Activated T-cell treated with anti-CD3 and anti-CD28 coated beads for 1 hour (primary cell): Measurements from ENCODE around the gene NLGN1.
"Not testable (repeated sequence)": the region's sequence is repeated elsewhere in the genome, so short reads cannot be mapped to it uniquely, and the experiment has no call there.

Experiments
- DNase-seq: peaks from one replicate; pipeline ENCODE4 v3.0.0-alpha.2; 2020; ENCODE audit warnings: low read depth

The NLGN1 gene

GRCh38 chr3:174220775-174221554 lies 823.4 kb downstream of the NLGN1 start:
- DNase-seq = no peak

GRCh38 chr3:174223042-174223441 lies 825.5 kb downstream of the NLGN1 start:
- DNase-seq = no peak

DNA sequence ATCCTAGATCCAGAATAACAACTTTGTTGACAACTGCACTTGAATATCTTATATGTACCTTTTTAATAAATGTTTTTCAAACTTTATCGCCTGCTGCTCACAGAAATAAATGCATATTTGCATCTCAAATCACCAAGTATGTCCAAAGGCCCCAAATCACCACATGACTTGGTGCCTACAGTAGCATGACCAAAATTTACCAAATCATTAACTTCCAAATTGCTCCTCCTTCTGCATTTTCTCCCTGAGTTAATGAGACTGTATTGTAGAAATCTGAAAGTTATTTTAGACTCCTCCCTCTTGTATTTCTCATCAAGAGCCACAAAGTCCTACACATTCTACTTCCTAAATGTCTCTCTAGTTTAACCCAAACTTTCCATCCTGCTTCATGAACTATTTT lies 826.1 kb downstream of the NLGN1 start:
- DNase-seq = no peak

- DNase-seq = no peak
Observed at GRCh38 chr3:174229916-174230315, 832.4 kb downstream of the NLGN1 start.

GRCh38 chr3:174232028-174232657 lies 834.6 kb downstream of the NLGN1 start:
- not testable (repeated sequence) for DNase-seq

DNA sequence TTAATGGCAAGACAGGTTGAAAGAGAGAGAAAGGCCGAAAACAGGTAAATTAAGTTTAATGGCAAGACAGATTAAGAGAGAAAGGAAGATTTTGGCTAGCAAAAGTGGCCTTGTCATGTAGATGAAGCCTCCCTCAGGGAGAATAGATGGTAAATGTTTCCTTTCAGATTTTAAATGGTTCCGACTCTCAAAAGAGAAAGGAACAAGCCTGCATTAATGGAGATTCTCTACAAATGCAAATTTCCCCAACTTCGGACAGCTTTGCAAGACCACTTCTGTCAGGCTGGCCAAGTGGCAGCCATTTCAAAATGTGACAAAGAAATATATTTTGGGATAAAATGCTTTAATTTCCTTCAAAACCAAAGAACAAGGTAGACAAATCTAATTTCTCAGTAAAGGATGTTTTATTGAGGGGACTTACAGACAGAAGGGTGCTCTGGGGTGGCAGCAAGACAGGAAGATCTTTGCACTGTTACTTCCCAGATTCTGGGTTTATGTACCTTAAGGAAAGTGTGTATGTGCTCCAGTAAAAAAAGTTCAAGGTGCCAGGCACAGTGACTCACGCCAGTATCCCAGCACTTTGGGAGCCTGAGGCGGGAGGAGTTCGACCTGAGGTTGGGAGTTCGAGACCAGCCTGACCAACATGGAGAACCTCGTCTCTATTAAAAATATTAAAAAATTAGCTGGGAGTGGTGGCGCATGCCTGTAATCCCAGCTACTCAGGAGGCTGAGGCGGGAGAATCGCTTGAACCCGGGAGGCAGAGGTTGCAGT lies 835.3 kb downstream of the NLGN1 start:
- no peak for DNase-seq

DNA sequence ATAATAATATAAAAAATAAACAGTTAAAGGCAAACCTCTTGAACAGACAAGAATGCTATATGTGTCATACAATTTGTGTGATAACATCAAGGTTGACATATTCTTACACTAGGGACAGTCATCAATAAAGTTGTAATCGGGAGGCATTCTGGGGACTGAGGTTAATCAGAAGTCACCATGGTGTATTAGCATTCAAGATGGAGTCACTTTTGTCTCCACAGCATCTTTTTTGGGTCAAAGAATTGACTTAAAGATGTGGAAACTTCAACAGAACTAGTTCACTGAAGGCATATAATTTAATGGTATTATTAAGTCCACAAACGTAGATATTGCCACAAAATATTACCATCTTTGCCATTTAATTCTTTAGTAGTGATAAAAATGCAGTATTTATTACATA lies 836.0 kb downstream of the NLGN1 start:
- no peak for DNase-seq

GRCh38 chr3:174242311-174243041 lies 844.9 kb downstream of the NLGN1 start:
- DNase-seq = no peak

DNA sequence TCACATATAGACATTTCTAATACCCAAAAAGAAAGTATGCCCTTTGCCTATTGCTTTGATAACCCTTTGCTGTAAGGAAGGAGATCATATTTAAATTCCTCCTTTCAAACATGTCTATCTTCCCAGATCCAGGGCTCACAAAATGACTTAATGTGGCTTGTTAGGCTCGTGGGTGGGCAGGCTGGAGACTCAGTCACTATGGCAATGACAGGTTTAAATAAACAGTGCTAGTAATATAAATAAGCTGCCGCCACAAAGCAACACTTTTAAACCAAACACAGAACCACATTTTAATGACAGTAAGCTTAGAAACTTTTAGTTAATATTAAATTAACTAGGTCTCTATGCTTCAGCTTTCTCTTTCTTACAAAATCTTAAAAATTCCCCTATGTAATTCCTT lies 845.6 kb downstream of the NLGN1 start:
- no peak for DNase-seq

- no peak for DNase-seq
Observed at GRCh38 chr3:174247687-174248152, 850.2 kb downstream of the NLGN1 start.

- no peak for DNase-seq
Observed at GRCh38 chr3:174251681-174252080, 854.1 kb downstream of the NLGN1 start.

DNA sequence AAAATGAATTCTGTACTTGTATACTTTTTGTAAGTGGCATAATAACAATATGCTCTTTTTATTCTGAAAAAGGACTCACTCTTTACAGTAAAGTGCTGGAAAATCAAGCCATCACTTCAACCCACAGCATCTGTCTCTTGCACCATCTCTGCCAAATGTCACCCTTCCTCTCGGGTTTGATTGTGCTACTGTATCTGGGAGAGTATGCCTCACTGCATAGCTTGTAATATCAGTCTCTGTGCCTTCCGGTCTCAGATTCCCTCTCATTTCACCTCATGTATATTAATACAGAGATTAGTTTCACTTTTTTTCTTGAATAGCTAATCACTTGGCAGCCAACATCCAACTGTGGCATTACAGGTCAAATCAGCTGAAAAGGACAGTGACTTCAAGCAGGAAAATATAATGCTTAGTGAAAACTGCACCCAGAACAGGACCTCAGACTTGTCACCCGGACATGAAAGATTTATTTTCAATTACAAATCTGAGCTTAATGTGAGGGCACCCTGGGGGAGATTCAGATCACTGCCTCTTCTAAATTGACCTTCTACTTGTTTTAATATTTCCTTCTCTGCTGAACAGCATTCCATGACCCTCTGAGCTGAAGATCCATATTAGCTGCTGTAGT lies 855.8 kb downstream of the NLGN1 start:
- DNase-seq = no peak

DNA sequence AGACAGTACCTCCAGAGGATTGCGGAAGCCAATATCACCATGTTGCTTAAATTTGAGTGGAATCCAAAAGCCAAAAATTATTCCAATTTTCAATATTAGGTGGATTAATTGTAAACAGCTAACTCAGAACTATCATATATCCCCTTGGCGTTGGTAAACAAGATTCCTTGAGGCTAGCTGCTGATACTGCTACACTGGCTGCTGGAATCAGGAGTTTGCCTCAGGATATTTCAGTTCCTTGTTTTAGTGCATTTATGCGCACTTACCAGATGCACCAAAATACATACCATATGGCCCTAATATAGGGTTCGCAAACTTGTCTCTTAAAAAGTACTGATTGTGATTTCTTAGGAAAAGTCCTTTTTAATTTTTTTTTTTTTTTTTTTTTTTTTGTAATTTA lies 856.4 kb downstream of the NLGN1 start:
- DNase-seq = no peak

DNA sequence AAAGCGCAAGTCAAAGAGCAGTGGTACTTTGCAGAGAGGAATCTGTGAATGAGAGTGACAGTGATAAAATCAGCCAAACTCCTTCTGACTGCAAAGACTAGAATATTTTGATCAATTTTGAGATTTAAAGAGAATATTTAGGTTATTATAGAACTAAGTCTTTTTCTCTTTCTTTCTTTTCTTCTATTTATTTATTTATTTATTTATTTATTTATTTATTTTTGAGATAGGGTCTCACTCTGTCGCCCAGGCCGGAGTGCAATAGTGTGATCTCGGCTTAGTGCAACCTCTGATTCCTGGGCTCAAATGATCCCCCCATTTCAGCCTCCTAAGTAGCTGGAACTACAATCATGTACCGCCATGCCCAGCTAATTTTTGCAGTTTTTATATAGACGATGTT lies 857.9 kb downstream of the NLGN1 start:
- no peak for DNase-seq

DNA sequence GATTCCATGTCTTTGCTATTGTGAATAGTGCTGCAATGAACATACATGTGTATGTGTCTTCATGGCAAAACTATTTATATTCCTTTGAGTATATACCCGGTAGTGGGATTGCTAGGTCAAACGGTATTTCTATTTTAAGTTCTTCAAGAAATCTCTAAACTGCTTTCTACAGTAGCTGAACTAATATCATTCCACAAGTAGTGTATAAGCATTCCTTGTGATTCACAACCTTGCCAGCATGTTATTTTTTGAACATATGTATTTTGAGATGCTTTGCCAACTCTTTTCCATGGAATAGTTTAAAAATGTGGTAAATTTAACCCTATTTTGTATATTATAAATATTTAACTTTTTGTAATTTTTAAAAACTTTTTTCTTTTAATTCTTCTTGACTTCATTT lies 868.9 kb downstream of the NLGN1 start:
- no peak for DNase-seq

DNA sequence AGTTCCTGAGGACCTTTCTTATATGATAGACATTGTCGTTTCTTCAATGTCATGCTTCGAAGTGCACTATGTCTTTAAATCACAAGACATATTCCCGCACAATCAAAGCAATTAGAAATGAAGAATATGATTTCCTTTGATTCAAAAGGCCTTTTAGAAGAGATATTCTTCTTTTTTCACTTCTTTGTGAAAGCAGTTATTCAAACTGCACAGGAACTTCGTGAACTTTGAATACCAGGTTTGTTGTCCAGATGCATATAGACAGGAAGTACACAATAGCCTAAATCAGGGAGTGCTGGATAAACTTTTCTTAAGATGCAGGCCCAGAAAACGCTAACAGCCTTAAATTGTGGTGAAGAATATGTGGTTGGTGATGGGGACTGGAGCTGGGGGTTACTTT lies 870.5 kb downstream of the NLGN1 start:
- no peak for DNase-seq

DNA sequence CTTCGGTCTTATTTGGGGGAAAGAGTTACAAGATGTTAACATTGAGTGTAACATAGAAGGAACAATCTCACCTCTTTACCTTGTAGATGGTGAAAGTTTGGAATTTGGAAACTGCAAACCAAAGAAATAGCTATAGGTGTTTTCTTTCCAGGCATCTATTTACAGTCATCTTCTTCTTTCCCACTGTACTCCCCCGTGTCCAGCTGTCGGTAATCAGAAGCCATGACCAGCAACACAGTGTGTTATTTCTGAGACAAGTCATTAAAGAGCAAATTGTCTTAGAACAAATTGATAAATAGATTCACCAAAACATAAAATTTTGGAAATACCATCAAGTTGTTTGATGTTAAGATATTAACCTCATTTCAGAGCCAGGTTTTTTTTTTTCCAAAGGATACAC lies 871.0 kb downstream of the NLGN1 start:
- no peak for DNase-seq

- no peak for DNase-seq
Observed at GRCh38 chr3:174270841-174271240, 873.3 kb downstream of the NLGN1 start.

- no peak for DNase-seq
Observed at GRCh38 chr3:174275336-174275735, 877.8 kb downstream of the NLGN1 start.

- DNase-seq = no peak
Observed at GRCh38 chr3:174276826-174277225, 879.3 kb downstream of the NLGN1 start.

- DNase-seq = no peak
Observed at GRCh38 chr3:174278094-174278493, 880.5 kb downstream of the NLGN1 start.

- no peak for DNase-seq
Observed at GRCh38 chr3:174280186-174280585, 882.6 kb downstream of the NLGN1 start.
